Panc1 (cell line): ENCODE data around the gene ANGPTL7.

ENCODE experiments used
- CTCF ChIP-seq: fragments of 450-650 bp; IDR thresholded peaks from 2 replicates; pipeline ENCODE4 v1.5.1; 2017; ENCODE audit warnings: mild to moderate bottlenecking
- REST ChIP-seq, 2 experiments: IDR thresholded peaks; 2 replicates each; pipeline ENCODE4 v1.6.1; 2011 to 2012; ENCODE audit warnings: low read depth in 2 of 2, control low read depth in 1 of 2, low read length in 1 of 2, mild to moderate bottlenecking in 1 of 2, moderate library complexity in 1 of 2; ENCODE audit not compliant: insufficient read depth in 1 of 2

- TF ChIP-seq REST (IDR thresholded peaks at IDR 0.05; ENCODE audit: insufficient read depth in 1 of 2, low read depth in 2 of 2, low read length in 1 of 2) (no peak), CTCF (no peak)
Observed at GRCh38 chr1:11237356-11237755, 48.2 kb downstream of the ANGPTL7 start.
